Mucosa of descending colon (tissue), 3 donors: ENCODE results near the gene ERICH6. TPM values are rescaled to one million over a fixed set of nuclear protein-coding genes. Genes with fewer than 3 reads are reported as not detected.

Experiments
- ATAC-seq: fragments of 200-7000 bp; cut with Tn5 transposase; one replicate; pipeline ENCODE4 v1.9.1; 2020; ENCODE audit warnings: mild to moderate bottlenecking, moderate library complexity
- DNase-seq, 3 donors: peaks; one replicate each; pipeline ENCODE4 v3.0.0-alpha.2; 2020
- H3K36me3 ChIP-seq: fragments of 200-600 bp; one replicate; pipeline ENCODE4 v1.8.0; 2021; ENCODE audit warnings: low read depth, mild to moderate bottlenecking
- H3K4me1 ChIP-seq: fragments of 200-600 bp; one replicate; pipeline ENCODE4 v1.8.0; 2021; ENCODE audit warnings: low read depth, mild to moderate bottlenecking
- H3K4me3 ChIP-seq: fragments of 200-600 bp; one replicate; pipeline ENCODE4 v1.8.0; 2021; ENCODE audit warnings: mild to moderate bottlenecking
- H3K9me3 ChIP-seq: fragments of 200-600 bp; one replicate; pipeline ENCODE4 v1.8.0; 2021; ENCODE audit warnings: mild to moderate bottlenecking
- intact Hi-C, 2 donors: fragments of 100-400 bp; cut with DNase I in 1 of 2; cut with micrococcal nuclease in 1 of 2; formaldehyde crosslinking; loops; one replicate each; pipeline versions ENCODE4 v1.11.0 to v1.11.1; 2022; cut with DNase I, micrococcal nuclease
- total RNA-seq, 3 donors: library from RNA; stranded (reverse); fragmentation: NEBNext Ultra II Directional in 2 of 3; extraction: Animal tissue kit (Norgen Biotek cat#: 25700) in 2 of 3; gene quantifications; one replicate each; pipeline versions ENCODE4 v1.2.1 to v1.2.4, GENCODE V29; 2021 to 2023
- TF ChIP-seq, protein P1 (sequence below): fragments of 200-600 bp; IDR thresholded peaks from one replicate; pipeline ENCODE4 v1.8.0; 2022; ENCODE audit warnings: antibody characterized with exemption, mild to moderate bottlenecking
- donor health status: DM: no; HTN: no; CAD: no; lungs with moderate emphysema.
- donor health status: DM: no; HTN: no; CAD: no.
- donor health status: DM: no; HTN: yes; CAD: no.

The ERICH6 gene
- total RNA-seq, 3 donors from 2014 or later: not detected

DNA sequence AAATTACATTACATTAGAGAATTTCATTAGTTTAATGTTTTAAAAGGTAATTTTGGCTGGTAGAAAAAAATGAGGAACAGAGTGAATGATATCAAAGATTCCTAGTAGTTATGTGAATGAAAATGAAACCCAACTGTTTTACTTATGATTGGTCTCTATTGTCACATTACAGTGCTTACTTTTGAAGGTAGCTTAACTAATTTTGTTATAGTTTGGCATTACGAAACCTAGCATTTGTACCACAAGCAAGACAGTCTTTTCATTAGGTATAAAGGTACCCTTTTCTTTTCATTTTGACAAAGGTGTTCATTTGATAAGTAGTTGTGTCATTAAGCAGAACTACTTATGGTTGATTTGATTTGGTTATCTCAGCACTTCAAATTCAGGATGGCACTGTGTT lies 93.7 kb downstream of the ERICH6 start:
- no peak overlapping the region for H3K4me3 ChIP-seq
- H3K9me3 ChIP-seq: no peaks in the 10 kb centered on the region
- DNase-seq: no peak
- no peaks in the 10 kb centered on the region for H3K36me3 ChIP-seq
- ATAC-seq: no peak
- TF ChIP-seq, protein P1, sequence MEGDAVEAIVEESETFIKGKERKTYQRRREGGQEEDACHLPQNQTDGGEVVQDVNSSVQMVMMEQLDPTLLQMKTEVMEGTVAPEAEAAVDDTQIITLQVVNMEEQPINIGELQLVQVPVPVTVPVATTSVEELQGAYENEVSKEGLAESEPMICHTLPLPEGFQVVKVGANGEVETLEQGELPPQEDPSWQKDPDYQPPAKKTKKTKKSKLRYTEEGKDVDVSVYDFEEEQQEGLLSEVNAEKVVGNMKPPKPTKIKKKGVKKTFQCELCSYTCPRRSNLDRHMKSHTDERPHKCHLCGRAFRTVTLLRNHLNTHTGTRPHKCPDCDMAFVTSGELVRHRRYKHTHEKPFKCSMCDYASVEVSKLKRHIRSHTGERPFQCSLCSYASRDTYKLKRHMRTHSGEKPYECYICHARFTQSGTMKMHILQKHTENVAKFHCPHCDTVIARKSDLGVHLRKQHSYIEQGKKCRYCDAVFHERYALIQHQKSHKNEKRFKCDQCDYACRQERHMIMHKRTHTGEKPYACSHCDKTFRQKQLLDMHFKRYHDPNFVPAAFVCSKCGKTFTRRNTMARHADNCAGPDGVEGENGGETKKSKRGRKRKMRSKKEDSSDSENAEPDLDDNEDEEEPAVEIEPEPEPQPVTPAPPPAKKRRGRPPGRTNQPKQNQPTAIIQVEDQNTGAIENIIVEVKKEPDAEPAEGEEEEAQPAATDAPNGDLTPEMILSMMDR: no peak
- peaks cover 11% of the 10 kb centered on the region for H3K4me1 ChIP-seq
- intact Hi-C loops: no loop called here

Other genes with a start within 250 kb of the ERICH6 start
- gene SERP1, start 157.4 kb downstream of the ERICH6 start, total RNA-seq: 10 to 100 TPM; 72.8 to 87.1 (median 86.6) TPM
- 10 to 100 TPM; 67.4 to 78.9 (median 74.1) TPM for gene EIF2A, start 157.1 kb downstream of the ERICH6 start, total RNA-seq
- 10 to 100 TPM; 80.7 to 90.2 (median 84.6) TPM for gene SELENOT, start 100.6 kb downstream of the ERICH6 start, total RNA-seq
- gene SIAH2, start 59.2 kb upstream of the ERICH6 start, total RNA-seq: 10 to 100 TPM; 17.2 to 31.8 (median 23.5) TPM
- not detected for gene MINDY4B, start 201.5 kb upstream of the ERICH6 start, total RNA-seq